Measurements from ENCODE around the gene IFT172. TPM values are rescaled to one million over a fixed set of nuclear protein-coding genes. Genes with fewer than 3 reads are reported as not detected.
A peak's percentile ranks its signal among the peaks of the same experiment; 100 is the strongest.

IFT172 gene
- total RNA-seq, 4 donors from 2014 or later: 3.1 to 16.8 (median 8.6) TPM

DNA sequence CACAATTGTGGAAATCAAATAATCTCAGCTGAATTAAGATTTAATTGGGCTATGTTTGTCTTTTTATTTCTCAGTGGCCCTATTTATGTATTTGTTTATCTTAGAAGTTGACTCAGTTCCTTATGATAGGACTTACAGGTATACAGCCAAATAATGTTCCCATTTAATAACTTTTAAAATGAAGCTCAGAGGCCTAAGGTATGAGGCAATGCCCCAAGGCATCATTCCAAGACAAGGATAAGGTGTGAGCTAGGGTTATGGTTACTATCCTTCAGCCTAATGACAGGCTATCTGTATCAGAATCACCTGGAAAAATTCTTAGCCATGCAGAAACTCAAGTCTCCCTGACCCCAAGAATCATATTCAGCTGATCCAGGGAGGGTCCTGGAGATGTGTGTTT is 68.5 kb downstream of the IFT172 start:
- H3K36me3 ChIP-seq: no peaks in the 10 kb centered on the region
- no peak overlapping the region for H3K27ac ChIP-seq
- in situ Hi-C loops (cut with MboI; ENCODE audit: low sequenced_read_pairs in 4 of 4): no loop called here
- H3K4me1 ChIP-seq: no peaks in the 10 kb centered on the region
- intact Hi-C loops (cut with DNase I; ENCODE audit: low total_unique reads): no loop called here
- no peaks in the 10 kb centered on the region for H3K9me3 ChIP-seq
- no peaks in the 10 kb centered on the region for H3K27me3 ChIP-seq
- H3K4me3 ChIP-seq: no peak overlapping the region
- ATAC-seq: no peak
- TF ChIP-seq, protein P1, sequence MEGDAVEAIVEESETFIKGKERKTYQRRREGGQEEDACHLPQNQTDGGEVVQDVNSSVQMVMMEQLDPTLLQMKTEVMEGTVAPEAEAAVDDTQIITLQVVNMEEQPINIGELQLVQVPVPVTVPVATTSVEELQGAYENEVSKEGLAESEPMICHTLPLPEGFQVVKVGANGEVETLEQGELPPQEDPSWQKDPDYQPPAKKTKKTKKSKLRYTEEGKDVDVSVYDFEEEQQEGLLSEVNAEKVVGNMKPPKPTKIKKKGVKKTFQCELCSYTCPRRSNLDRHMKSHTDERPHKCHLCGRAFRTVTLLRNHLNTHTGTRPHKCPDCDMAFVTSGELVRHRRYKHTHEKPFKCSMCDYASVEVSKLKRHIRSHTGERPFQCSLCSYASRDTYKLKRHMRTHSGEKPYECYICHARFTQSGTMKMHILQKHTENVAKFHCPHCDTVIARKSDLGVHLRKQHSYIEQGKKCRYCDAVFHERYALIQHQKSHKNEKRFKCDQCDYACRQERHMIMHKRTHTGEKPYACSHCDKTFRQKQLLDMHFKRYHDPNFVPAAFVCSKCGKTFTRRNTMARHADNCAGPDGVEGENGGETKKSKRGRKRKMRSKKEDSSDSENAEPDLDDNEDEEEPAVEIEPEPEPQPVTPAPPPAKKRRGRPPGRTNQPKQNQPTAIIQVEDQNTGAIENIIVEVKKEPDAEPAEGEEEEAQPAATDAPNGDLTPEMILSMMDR (IDR thresholded peaks at IDR 0.05 in 4 of 5, conservative IDR thresholded peaks at IDR 0.05 in 1 of 5): no peak
- no peak for TF ChIP-seq POLR2A (IDR thresholded peaks at IDR 0.05)
- DNase-seq: no peak

DNA sequence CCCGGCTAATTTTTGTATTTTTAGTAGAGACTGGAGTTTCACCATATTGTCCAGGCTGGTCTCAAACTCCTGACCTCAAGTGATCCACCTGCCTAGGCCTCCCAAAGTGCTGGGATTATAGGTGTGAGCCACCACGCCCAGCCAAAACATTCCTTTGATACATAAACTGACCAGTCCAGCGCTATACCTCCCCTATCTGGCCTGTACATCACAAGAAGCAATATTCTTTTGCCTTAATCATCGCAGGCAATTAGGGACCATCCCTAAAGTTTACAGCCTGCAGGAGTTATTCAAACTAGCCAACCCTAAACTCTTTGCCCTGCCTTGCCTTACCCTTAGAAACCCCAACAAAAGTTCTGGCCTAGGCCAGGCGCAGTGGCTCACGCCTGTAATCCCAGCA is 73.4 kb downstream of the IFT172 start:
- Histone ChIP-seq H3K9me3 (no peaks in the 10 kb centered on the region), H3K36me3 (no peaks in the 10 kb centered on the region), H3K27ac (no peak overlapping the region), H3K4me1 (no peaks in the 10 kb centered on the region), H3K4me3 (no peak overlapping the region), H3K27me3 (no peaks in the 10 kb centered on the region)
- no peak for TF ChIP-seq POLR2A (IDR thresholded peaks at IDR 0.05)
- TF ChIP-seq, protein P1 (IDR thresholded peaks at IDR 0.05 in 4 of 5, conservative IDR thresholded peaks at IDR 0.05 in 1 of 5): no peak
- intact Hi-C loops (cut with DNase I; ENCODE audit: low total_unique reads) (no loop called here), in situ Hi-C loops (cut with MboI; ENCODE audit: low sequenced_read_pairs in 4 of 4) (no loop called here)
- no peak for ATAC-seq
- no peak for DNase-seq

DNA sequence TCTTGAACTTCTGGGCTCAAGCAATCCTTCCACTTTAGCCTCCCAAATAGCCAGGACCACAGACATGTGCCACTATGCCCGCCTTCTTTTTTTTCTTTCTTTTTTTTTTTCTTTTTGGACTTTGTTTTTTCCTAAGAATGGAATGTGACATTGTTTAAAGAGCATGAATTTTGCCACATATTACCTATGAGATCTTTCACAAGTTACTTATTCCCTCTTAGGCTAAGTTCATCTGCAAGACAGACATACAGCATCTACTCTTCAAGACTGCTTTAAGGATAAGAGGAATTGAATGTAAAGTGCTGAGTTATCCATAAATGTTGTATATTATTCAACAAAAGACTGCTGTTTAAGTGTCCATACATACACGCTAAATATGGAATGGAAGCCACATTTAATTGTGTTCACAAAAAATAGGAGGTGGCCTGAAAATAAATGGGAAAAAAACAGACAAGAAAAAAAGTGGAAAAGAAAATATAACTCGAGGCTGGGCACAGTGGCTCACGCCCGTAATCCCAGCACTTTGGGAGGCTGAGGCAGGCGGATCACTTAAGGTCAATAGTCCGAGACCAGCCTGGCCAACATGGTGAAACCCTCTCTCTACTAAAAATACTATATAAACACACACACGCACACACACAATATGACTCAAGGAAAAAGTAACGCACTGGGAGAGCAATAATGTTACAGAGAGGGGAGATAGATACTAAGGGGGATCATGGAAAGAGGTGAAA is 77.0 kb downstream of the IFT172 start:
- TF ChIP-seq, protein P1 (IDR thresholded peaks at IDR 0.05 in 4 of 5, conservative IDR thresholded peaks at IDR 0.05 in 1 of 5): no peak
- TF ChIP-seq POLR2A (IDR thresholded peaks at IDR 0.05): no peak
- Histone ChIP-seq H3K4me3 (no peak overlapping the region), H3K27me3 (no peaks in the 10 kb centered on the region), H3K9me3 (no peaks in the 10 kb centered on the region), H3K4me1 (peaks cover 12 to 19% of the 10 kb centered on the region in 2 donors), H3K27ac (no peak overlapping the region), H3K36me3 (no peaks in the 10 kb centered on the region)
- ATAC-seq (no peak), DNase-seq (no peak)
- in situ Hi-C loops (cut with MboI; ENCODE audit: low sequenced_read_pairs in 4 of 4): no loop called here
- intact Hi-C loops (cut with DNase I; ENCODE audit: low total_unique reads): no loop called here

DNA sequence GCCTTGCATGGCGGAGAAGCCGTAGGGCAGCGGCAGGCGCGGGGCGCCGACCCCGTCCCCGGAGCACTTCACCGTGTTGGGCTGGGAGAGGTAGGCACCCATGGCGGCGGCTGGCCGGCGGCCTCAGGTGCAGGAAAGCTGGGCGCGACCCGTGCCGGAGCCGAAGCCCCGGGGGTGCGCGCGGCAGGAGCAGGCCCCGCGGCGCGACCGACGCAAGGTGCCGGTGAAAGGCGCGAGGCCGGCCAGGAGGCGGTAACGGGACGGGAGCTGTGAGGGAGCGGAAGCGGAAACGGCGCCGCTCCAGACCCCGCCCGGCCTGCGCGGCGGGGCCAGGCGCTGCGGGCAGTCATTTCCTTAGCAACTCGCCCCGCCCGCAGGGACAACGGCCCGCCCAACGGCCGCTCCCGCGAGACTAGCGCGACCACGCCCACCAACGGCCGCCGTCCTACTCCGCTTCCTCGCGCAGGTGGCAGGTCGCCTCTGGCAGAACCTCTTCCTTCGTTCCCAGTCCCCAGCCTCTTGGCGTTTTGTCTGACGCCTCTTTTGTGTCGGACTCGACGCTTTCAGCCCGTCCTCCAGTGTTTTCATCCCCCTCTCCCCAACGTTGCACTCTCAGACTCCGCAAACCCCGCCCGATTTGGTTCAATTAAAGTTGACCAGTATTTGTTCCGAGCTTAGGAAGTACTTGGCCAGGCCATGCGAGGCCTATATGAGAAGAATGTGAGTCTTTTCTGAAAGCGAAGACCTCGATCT is 80.0 kb downstream of the IFT172 start, which contains the start of gene PPM1G:
Gene PPM1G, minus strand, starts transcription at position 271 of the 753 bp plus-strand sequence. Its CDS starts 169 bp downstream, at position 102.
- DNase-seq (peak; percentile 90 to 92), ATAC-seq (peak; percentile 94 to 95)
- H3K9me3 ChIP-seq: no peaks in the 10 kb centered on the region
- peak within 1 kb of the TSS; percentile 74 to 98 (median 96) for H3K4me3 ChIP-seq
- H3K36me3 ChIP-seq: no peaks in the 10 kb centered on the region
- intact Hi-C loops (cut with DNase I; ENCODE audit: low total_unique reads): loop anchor here (1.0 to 2.0 kb wide), 4 partner anchors 19 to 220 kb away; partner anchors contain the start of genes CCDC121, GPN1, GTF3C2 and NRBP1
- no peaks in the 10 kb centered on the region for H3K27me3 ChIP-seq
- H3K27ac ChIP-seq: peak within 1 kb of the TSS; percentile 89 to 97 (median 94)
- TF ChIP-seq POLR2A (IDR thresholded peaks at IDR 0.05): peak; percentile 57 to 72
- TF ChIP-seq, protein P1 (IDR thresholded peaks at IDR 0.05 in 4 of 5, conservative IDR thresholded peaks at IDR 0.05 in 1 of 5): peak in 2 of 5 experiments; percentile 12 to 16
- in situ Hi-C loops (cut with MboI; ENCODE audit: low sequenced_read_pairs in 4 of 4): no loop called here
- peaks cover 15 to 24% of the 10 kb centered on the region in 2 donors for H3K4me1 ChIP-seq
